HUDEP-2 (cell line): ENCODE results near the gene AMOTL1.
A peak's percentile ranks its signal among the peaks of the same experiment; 100 is the strongest.

ENCODE experiments used
- DNase-seq, 76 experiments: peaks; one replicate each; lab custom pipeline; 2025; ENCODE audit not compliant: unreplicated experiment in 76 of 76; lab: John Stamatoyannopoulos, UW

Gene AMOTL1

GRCh38 chr11:94742665-94743064 lies 25.5 kb upstream of the AMOTL1 start:
- DNase-seq: no peak

GRCh38 chr11:94746721-94747120 lies 21.4 kb upstream of the AMOTL1 start:
- no peak for DNase-seq

GRCh38 chr11:94747146-94747545 lies 21.0 kb upstream of the AMOTL1 start:
- DNase-seq: no peak

GRCh38 chr11:94747601-94748041 lies 20.5 kb upstream of the AMOTL1 start:
- no peak for DNase-seq

GRCh38 chr11:94749369-94749768 lies 18.8 kb upstream of the AMOTL1 start:
- no peak for DNase-seq

- no peak for DNase-seq
These were observed 17.6 kb upstream of the AMOTL1 start for GRCh38 chr11:94750319-94751217.

- no peak for DNase-seq
These were observed 16.9 kb upstream of the AMOTL1 start for GRCh38 chr11:94751218-94751609.

GRCh38 chr11:94751786-94752185 lies 16.4 kb upstream of the AMOTL1 start:
- no peak for DNase-seq

- DNase-seq: no peak
These were observed 14.5 kb upstream of the AMOTL1 start for GRCh38 chr11:94753630-94754029.

- no peak for DNase-seq
These were observed 13.8 kb upstream of the AMOTL1 start for GRCh38 chr11:94754335-94754734.

GRCh38 chr11:94754819-94755218 lies 13.3 kb upstream of the AMOTL1 start:
- no peak for DNase-seq

- DNase-seq: no peak
These were observed 12.7 kb upstream of the AMOTL1 start for GRCh38 chr11:94755494-94755893.

- DNase-seq: no peak
These were observed 11.0 kb upstream of the AMOTL1 start for GRCh38 chr11:94757037-94757735.

GRCh38 chr11:94758666-94759065 lies 9.5 kb upstream of the AMOTL1 start:
- no peak for DNase-seq

- no peak for DNase-seq
These were observed 8.6 kb upstream of the AMOTL1 start for GRCh38 chr11:94759522-94759921.

- DNase-seq: no peak
These were observed 7.9 kb upstream of the AMOTL1 start for GRCh38 chr11:94760296-94760695.

GRCh38 chr11:94762208-94762607 lies 5.9 kb upstream of the AMOTL1 start:
- peak in 3 of 76 experiments; percentile 4 to 17 (median 15) for DNase-seq

GRCh38 chr11:94762995-94763394 lies 5.2 kb upstream of the AMOTL1 start:
- no peak for DNase-seq

GRCh38 chr11:94766713-94767206 lies 1.4 kb upstream of the AMOTL1 start:
- no peak for DNase-seq

- no peak for DNase-seq
These were observed 865 bp upstream of the AMOTL1 start for GRCh38 chr11:94767291-94767690.

GRCh38 chr11:94768602-94769541 lies 716 bp downstream of the AMOTL1 start:
- DNase-seq: no peak
